22Rv1 (cell line): ENCODE results near the gene RNF121.

Experiments
- H3K27ac ChIP-seq: fragments of 450-650 bp; 2 replicates; pipeline ENCODE4 v1.5.1; 2017
- CTCF ChIP-seq: fragments of 450-650 bp; IDR thresholded peaks from 2 replicates; pipeline ENCODE4 v1.5.1; 2017; ENCODE audit warnings: mild to moderate bottlenecking
- ZFX ChIP-seq: fragments of 450-650 bp; IDR thresholded peaks from 2 replicates; pipeline ENCODE4 v1.6.1; 2017; ENCODE audit warnings: antibody characterized with exemption, borderline replicate concordance

RNF121 gene

GRCh38 chr11:72010529-72011233 lies 81.8 kb downstream of the RNF121 start:
- H3K27ac ChIP-seq, result no peak overlapping the region; the same call in 1 of the 2 replicates
- TF ChIP-seq CTCF, result no peak
- no peak for TF ChIP-seq ZFX

- TF ChIP-seq ZFX, result no peak
- no peak for TF ChIP-seq CTCF
- H3K27ac ChIP-seq, result no peak overlapping the region
Observed at GRCh38 chr11:72012091-72012630, 83.3 kb downstream of the RNF121 start.

GRCh38 chr11:72012897-72013721 lies 84.3 kb downstream of the RNF121 start:
- no peak overlapping the region for H3K27ac ChIP-seq
- TF ChIP-seq CTCF, result no peak
- no peak for TF ChIP-seq ZFX

- no peak for TF ChIP-seq ZFX
- no peak for TF ChIP-seq CTCF
- no peak overlapping the region for H3K27ac ChIP-seq
Observed at GRCh38 chr11:72013765-72014711, 85.2 kb downstream of the RNF121 start.

- TF ChIP-seq ZFX (no peak), CTCF (no peak)
- H3K27ac ChIP-seq, result no peak overlapping the region
Observed at GRCh38 chr11:72014761-72015320, 86.0 kb downstream of the RNF121 start.

GRCh38 chr11:72015511-72016061 lies 86.7 kb downstream of the RNF121 start:
- TF ChIP-seq ZFX (no peak), CTCF (peak; percentile 21; the same call in 1 of the 2 replicates)
- no peak overlapping the region for H3K27ac ChIP-seq
